Activated T-helper 1 cell treated with Interleukin-2 at 50 U/mL for 16 hours (primary cell): ENCODE data around the gene PTPRE.
"Not testable (repeated sequence)": the region's sequence is repeated elsewhere in the genome, so short reads cannot be mapped to it uniquely, and the experiment has no call there.

Experiments used
- DNase-seq: peaks from one replicate; pipeline ENCODE4 v3.0.0-alpha.2; 2020; ENCODE audit warnings: low read depth

PTPRE gene

GRCh38 chr10:128072941-128073645, 166.2 kb downstream of the PTPRE start:
- DNase-seq: no peak

GRCh38 chr10:128073890-128074289, 167.0 kb downstream of the PTPRE start:
- no peak for DNase-seq

- DNase-seq: no peak
Measured at GRCh38 chr10:128074589-128074988, 167.7 kb downstream of the PTPRE start.

- DNase-seq: no peak
Measured at GRCh38 chr10:128077155-128077875, 170.4 kb downstream of the PTPRE start.

GRCh38 chr10:128078136-128078969, 171.4 kb downstream of the PTPRE start:
- DNase-seq: no peak

- DNase-seq: no peak
Measured at GRCh38 chr10:128080231-128080630, 173.3 kb downstream of the PTPRE start.

GRCh38 chr10:128080641-128081040, 173.7 kb downstream of the PTPRE start:
- DNase-seq: no peak

GRCh38 chr10:128081222-128081621, 174.3 kb downstream of the PTPRE start:
- no peak for DNase-seq

- no peak for DNase-seq
Measured at GRCh38 chr10:128081720-128082119, 174.8 kb downstream of the PTPRE start.

GRCh38 chr10:128083191-128083895, 176.4 kb downstream of the PTPRE start:
- no peak for DNase-seq

- DNase-seq: no peak
Measured at GRCh38 chr10:128084364-128084763, 177.5 kb downstream of the PTPRE start.

- no peak for DNase-seq
Measured at GRCh38 chr10:128084991-128085390, 178.1 kb downstream of the PTPRE start.

- DNase-seq: no peak
Measured at GRCh38 chr10:128086003-128086863, 179.3 kb downstream of the PTPRE start.

GRCh38 chr10:128087146-128087883, 180.4 kb downstream of the PTPRE start:
- no peak for DNase-seq

- DNase-seq: no peak
Measured at GRCh38 chr10:128087884-128088709, 181.2 kb downstream of the PTPRE start.

- no peak for DNase-seq
Measured at GRCh38 chr10:128091636-128092210, 184.8 kb downstream of the PTPRE start.

- no peak for DNase-seq
Measured at GRCh38 chr10:128092454-128092853, 185.6 kb downstream of the PTPRE start.

- not testable (repeated sequence) for DNase-seq
Measured at GRCh38 chr10:128094596-128094995, 187.7 kb downstream of the PTPRE start.
